ENCODE measurements around the gene ZFC3H1. TPM values are rescaled to one million over a fixed set of nuclear protein-coding genes. Genes with fewer than 3 reads are reported as not detected.

ZFC3H1 gene
- total and polyA plus RNA-seq, 2 of the 13 experiments (the other 11 are each of a cell fraction or from before 2014, with no cell fraction given): 17.1 to 38.3 TPM

- Histone ChIP-seq H3K27ac (ENCODE audit: extremely low read length, insufficient read depth, low read length) (no peak overlapping the region), H3K79me2 (ENCODE audit: insufficient read depth, low read length) (peaks cover 2% of the 10 kb centered on the region), H3K4me2 (ENCODE audit: low read depth, low read length) (peak overlapping the region; percentile 31; the same call in 1 of the 2 replicates), H3K4me1 (ENCODE audit: insufficient read depth, low read length) (peaks cover 19% of the 10 kb centered on the region), H3K27me3 (ENCODE audit: control insufficient read depth in 1 of 2, insufficient read depth in 2 of 2, low read length in 2 of 2) (no peaks in the 10 kb centered on the region), H2AFZ (ENCODE audit: low read length) (no peak overlapping the region), H3K9ac (ENCODE audit: insufficient read depth, low read depth, low read length) (no peak overlapping the region), H3K9me3 (ENCODE audit: low read length) (no peaks in the 10 kb centered on the region), H3K36me3 (replicated peaks in 1 of 2; ENCODE audit: control insufficient read depth in 1 of 2, insufficient read depth in 2 of 2, low read length in 2 of 2) (no peaks in the 10 kb centered on the region), H3K4me3 (replicated peaks in 1 of 3; ENCODE audit: insufficient read depth in 1 of 3, low read depth in 2 of 3, low read length in 3 of 3) (no peak overlapping the region), H4K20me1 (ENCODE audit: insufficient read depth, low read length) (no peaks in the 10 kb centered on the region)
- in situ Hi-C loops (cut with HindIII; ENCODE audit: extremely low pct_ligation_motif_present, low pct_unique_long_range_greater_than_20kb): no loop called here
- TF ChIP-seq ZNF432 (CRISPR knock-in tag; IDR thresholded peaks at IDR 0.05; ENCODE audit: borderline replicate concordance): no peak
- no peak for TF ChIP-seq SOX13 (IDR thresholded peaks at IDR 0.05)
- TF ChIP-seq SOX13 (CRISPR knock-in tag; conservative IDR thresholded peaks at IDR 0.05 in 1 of 2, IDR thresholded peaks at IDR 0.05 in 1 of 2): peak in 1 of 2 experiments; percentile 61; a peak in 2 of 4 replicates
- TF ChIP-seq SOX6 (IDR thresholded peaks at IDR 0.05): no peak
- peak; percentile 61 for TF ChIP-seq SOX6 (CRISPR knock-in tag; IDR thresholded peaks at IDR 0.05)
- TF ChIP-seq ZBTB1 (CRISPR knock-in tag; IDR thresholded peaks at IDR 0.05; ENCODE audit: borderline replicate concordance): no peak
- TF ChIP-seq TRAFD1 (CRISPR knock-in tag; IDR thresholded peaks at IDR 0.05; ENCODE audit: borderline replicate concordance): no peak
- no peak for TF ChIP-seq ZNF33A (CRISPR knock-in tag; IDR thresholded peaks at IDR 0.05; ENCODE audit: borderline replicate concordance)
- no peak; the same call in 2 of the 3 replicates for ATAC-seq
- 88% methylated on average over 1 of the region's 1 CpG for WGBS (ENCODE audit: low lambda C conversion rate)
- intact Hi-C loops (cut with micrococcal nuclease; ENCODE audit: unreplicated experiment): no loop called here
- no peak for DNase-seq (ENCODE audit: low spot score)
- ChIA-PET POLR2A (interaction anchor here (1.2 kb wide), 1 partner anchor 12 kb away, joined by 3 read pairs; no protein-coding TSS in a partner anchor), CTCF (ENCODE audit: low intra/inter-chr PET ratio, low total read pairs) (no interaction called here)
- BruUV-seq (replicated peaks): no TSS peak
- FAIRE-seq: no peak
Observed at GRCh38 chr12:71671816-71672215, 8.2 kb upstream of the ZFC3H1 start.

Data from HepG2 (cell line).